ENCODE results near the gene WT1.
"Not testable (repeated sequence)": the region's sequence is repeated elsewhere in the genome, so short reads cannot be mapped to it uniquely, and the experiment has no call there.

WT1 gene

GRCh38 chr11:32386770-32387377, 48.5 kb downstream of the WT1 start:
- no peak for DNase-seq (ENCODE audit: low read depth)

DNA sequence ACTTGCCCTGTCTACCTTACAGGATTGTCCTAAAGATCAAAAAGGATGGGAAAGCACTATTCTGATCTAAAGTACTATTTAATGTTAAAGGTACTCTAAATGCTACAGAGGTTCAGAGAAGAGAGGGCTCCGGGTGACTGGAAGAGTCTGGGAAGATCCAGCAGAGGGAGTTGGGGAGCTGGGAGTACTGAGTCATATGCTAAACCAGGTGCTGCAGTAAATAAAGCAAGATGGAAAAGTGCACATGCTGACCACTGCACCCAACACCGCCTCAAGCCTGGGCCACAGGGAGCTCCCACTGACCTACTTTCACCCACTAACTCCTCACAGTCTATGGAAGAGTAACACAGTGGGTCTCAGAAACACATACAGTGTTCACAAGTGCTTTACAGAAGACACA, 49.3 kb downstream of the WT1 start:
- DNase-seq (ENCODE audit: low read depth): no peak

DNA sequence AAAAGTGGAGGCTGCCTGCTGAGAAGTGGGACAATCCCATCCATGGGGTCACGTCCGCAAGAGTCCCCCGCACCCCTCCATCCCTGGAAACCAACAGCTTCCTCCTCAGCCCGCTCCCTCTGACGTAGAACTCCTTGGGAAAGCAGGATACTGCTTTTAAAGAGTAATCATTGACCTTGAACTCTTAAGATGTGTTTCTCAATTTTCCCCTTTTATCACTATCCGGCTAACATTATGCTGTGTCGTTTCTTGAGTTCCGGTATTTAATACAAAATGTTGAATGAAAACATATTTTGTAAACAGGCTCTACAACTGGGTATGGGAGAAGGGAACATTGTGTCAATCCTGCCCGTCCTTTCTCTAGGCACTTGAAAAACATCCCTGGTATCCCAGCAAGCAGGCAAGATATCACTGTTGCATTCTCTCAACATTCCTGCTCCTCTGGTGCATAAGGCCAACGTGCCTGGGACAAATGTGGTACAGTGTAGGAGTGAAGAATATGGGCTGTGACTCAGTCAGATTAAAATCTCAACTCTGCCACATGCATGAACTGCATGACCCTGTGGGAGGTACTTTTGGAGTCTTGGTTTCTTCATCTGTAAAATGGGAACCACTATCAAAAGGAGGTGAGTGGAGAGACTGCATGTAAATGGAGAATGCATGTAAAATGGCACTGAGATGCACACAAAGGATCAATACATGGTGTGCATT, 52.8 kb downstream of the WT1 start:
- no peak for DNase-seq (ENCODE audit: low read depth)

GRCh38 chr11:32381179-32381578, 54.2 kb downstream of the WT1 start:
- no peak for DNase-seq (ENCODE audit: low read depth)

- DNase-seq (ENCODE audit: low read depth): no peak
Measured at GRCh38 chr11:32379719-32380118, 55.6 kb downstream of the WT1 start.

DNA sequence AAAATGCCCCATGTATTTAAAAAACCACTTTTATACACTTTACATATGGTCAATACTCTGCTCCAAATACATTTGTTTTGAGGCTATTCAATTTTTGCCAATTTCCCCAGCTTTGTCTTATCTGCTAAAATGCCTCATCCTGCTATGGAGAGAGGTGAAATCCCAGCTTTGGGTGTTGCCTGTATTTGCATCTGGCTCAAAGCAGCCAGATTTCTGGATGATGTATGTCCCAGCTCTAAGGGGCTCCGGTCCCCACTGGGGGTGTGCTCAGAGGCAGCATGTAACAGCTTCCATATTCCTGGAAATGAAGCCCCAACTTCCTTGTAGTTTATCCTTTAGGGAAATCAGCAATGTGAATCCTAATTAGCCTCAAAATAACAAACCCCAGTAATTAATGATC, 59.5 kb downstream of the WT1 start:
- no peak for DNase-seq (ENCODE audit: low read depth)

GRCh38 chr11:32374261-32374711, 61.1 kb downstream of the WT1 start:
- peak; percentile 9 for DNase-seq (ENCODE audit: low read depth)

DNA sequence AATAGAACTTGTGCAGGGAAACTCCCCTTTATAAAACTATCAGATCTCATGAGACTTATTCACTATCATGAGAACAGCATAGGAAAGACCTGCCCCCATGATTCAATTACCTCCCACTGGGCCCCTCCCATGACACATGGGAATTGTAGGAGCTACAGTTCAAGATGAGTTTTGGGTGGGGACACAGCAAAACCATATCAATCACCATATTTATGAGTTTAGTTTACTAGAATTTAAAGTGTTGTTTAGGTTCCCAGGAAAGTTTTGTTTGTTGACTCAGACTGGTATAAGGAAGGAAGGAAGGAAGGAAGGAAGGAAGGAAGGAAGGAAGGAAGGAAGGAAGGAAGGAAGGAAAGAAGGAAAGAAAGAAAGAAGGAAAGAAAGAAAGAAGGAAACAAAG, 65.4 kb downstream of the WT1 start:
- not testable (repeated sequence) for DNase-seq (ENCODE audit: low read depth)

DNA sequence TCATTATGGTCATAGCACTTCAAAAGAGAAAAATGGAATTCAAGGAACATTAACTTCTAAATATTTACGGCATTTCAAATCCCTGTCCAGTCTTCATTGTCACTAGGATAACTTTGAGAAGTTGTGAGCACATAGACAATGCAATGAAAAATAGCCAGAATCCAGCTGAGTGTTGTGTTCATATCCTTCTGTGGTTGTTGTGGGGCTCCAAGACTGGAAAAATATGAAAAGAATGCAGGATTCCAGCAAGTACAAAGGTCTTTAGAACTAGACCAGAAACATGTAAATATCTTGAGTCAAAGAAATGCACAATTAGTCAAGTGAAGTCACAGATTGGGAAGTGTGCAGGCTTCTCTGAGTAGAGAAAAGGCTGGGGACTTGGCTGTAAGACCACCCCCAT, 68.7 kb downstream of the WT1 start:
- DNase-seq (ENCODE audit: low read depth): no peak

- no peak for DNase-seq (ENCODE audit: low read depth)
Measured at GRCh38 chr11:32365192-32365591, 70.1 kb downstream of the WT1 start.

- DNase-seq (ENCODE audit: low read depth): no peak
Measured at GRCh38 chr11:32358729-32359128, 76.6 kb downstream of the WT1 start.

- no peak for DNase-seq (ENCODE audit: low read depth)
Measured at GRCh38 chr11:32353884-32354283, 81.5 kb downstream of the WT1 start.

DNA sequence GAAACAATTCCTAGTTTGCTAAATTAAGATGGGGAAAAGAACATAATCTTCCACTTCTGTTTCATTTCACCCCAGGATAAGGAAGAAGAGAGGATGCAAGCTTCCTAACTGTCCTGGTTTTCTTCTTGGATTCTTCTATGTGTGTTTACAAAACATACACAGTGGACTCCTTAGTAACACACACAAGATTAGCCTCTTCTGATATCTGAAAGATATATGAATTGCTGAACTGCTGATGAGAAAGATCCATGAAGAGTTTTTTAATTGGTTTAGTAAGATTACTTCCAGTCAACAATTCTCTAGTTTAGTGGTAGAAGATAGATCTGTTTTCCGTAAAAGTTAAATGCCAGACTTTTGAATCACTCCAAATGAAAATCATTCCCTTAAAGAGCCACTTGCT, 86.8 kb downstream of the WT1 start:
- no peak for DNase-seq (ENCODE audit: low read depth)

DNA sequence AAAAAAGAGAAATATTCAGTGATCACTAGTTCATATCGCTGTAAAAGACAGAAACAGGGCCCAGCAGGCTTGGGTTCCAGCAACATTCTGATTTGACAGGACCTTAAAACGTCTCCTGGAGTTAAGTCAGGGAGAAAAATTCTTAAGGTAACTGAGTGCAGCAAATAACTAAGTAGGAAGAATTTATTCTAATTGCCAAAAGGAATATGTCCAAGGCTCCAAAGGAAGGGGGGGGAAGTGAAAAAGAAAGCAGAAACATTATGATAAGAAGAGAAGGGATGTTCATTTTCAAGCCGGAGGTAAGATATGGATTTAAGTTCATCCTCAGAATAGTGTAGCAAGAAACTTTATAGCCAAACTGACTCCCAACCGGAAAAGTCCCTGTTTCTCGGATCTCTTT, 90.4 kb downstream of the WT1 start:
- DNase-seq (ENCODE audit: low read depth): no peak

GRCh38 chr11:32343325-32344008, 91.9 kb downstream of the WT1 start:
- no peak for DNase-seq (ENCODE audit: low read depth)

DNA sequence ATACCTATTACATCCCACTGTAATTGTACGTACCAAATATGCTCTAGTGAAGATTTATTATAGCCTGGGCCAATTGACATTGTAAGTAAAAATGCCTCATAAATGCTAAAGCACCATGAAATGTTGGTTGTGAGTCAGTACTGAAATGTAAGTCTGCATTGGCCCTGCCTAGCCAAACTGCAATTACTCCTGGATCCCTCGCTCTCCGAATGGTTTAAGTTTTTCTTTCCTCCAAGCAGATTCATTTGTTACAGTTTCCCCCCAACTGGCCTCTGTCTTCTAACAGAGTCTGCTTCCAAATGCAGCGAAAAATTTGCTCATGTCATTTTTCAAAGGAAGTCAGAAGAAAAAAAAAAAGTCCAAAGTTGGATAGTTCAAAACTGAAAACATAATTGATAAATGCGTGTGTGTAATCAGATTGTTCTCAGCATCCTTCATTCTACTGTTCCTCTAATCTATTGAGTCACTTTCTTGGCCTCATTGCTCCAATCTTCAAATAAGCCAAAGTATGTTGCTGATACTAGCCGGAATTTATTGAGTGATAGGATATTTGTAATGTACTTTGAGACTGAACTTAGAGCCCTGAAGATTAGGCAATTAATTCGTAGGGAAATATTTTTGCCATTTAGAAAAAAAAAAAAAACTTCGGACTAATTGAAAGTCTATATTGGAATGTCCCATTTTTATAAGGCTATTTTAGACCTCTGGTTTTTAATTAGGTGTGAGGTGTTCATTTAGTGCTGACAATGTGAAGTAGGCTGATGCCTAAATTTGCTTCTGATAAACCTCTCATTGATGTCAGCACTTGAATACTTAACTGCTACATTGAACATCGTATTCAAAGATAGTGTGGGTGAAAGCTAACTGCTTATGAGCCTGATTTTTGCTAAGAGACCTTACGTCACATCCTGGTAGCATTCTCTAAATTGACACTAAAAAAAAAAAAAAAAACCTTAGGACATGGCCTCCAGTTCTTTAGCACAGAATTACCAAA, 93.4 kb downstream of the WT1 start:
- no peak for DNase-seq (ENCODE audit: low read depth)

DNA sequence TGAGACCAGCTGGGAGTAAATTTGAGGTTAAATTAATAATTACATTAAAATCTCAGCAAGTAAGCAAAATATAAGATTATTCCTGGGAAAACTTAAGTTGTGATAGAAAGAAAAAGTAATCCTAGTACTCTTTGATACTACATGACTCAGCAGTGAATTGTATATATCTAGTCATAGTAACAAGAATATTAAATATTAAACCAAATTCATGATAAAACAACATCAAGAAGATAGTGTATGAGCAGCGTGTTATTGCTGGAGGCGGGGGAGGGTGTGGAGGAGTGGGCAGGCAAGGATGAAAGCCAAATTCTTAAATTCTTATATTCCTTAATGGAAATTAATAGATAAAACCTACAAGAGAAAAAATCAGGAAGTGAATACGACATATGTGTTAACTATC, 95.2 kb downstream of the WT1 start:
- no peak for DNase-seq (ENCODE audit: low read depth)
